Heart left ventricle (tissue), 16 donors: ENCODE results near the gene SARNP. TPM values are rescaled to one million over a fixed set of nuclear protein-coding genes. Genes with fewer than 3 reads are reported as not detected.
A peak's percentile ranks its signal among the peaks of the same experiment; 100 is the strongest.

Source experiments
- ATAC-seq, 4 donors: fragments of 200-7000 bp; cut with Tn5 transposase; one replicate each; pipeline ENCODE4 v1.9.1; 2020 to 2022; ENCODE audit warnings: moderate library complexity in 4 of 4, mild to moderate bottlenecking in 3 of 4, moderate number of reproducible peaks in 1 of 4
- DNase-seq, 5 donors: peaks; one replicate each; pipeline ENCODE4 v3.0.0-alpha.2; 2020
- H3K27ac ChIP-seq, 12 donors: fragments of 200-600 bp; sonication (generic) in 4 of 12; one replicate each; pipeline versions ENCODE4 v1.5.0 to v1.8.0; 2016 to 2022; ENCODE audit warnings: mild to moderate bottlenecking in 2 of 12
- H3K27me3 ChIP-seq, 9 donors: fragments of 200-600 bp; sonication (generic) in 2 of 9; one replicate each; pipeline versions ENCODE4 v1.5.1 to v1.8.0; 2016 to 2022; ENCODE audit warnings: mild to moderate bottlenecking in 3 of 9
- H3K36me3 ChIP-seq, 9 donors: fragments of 200-600 bp; sonication (generic) in 2 of 9; one replicate each; pipeline versions ENCODE4 v1.5.0 to v1.8.0; 2018 to 2022; ENCODE audit warnings: mild to moderate bottlenecking in 2 of 9
- H3K4me1 ChIP-seq, 12 donors: fragments of 200-600 bp; sonication (generic) in 4 of 12; one replicate each; pipeline versions ENCODE4 v1.5.0 to v1.8.0; 2016 to 2022; ENCODE audit warnings: mild to moderate bottlenecking in 3 of 12
- H3K4me3 ChIP-seq, 12 donors: fragments of 200-600 bp; sonication (generic) in 4 of 12; one replicate each; pipeline versions ENCODE4 v1.5.0 to v1.8.0; 2017 to 2022; ENCODE audit warnings: mild to moderate bottlenecking in 9 of 12, moderate library complexity in 4 of 12
- H3K9me3 ChIP-seq, 12 donors: fragments of 200-600 bp; sonication (generic) in 4 of 12; one replicate each; pipeline versions ENCODE4 v1.5.0 to v1.8.0; 2016 to 2022; ENCODE audit warnings: mild to moderate bottlenecking in 1 of 12
- CTCF ChIP-seq, 12 donors: fragments of 200-600 bp; sonication (generic) in 4 of 12; IDR thresholded peaks; one replicate each; pipeline versions ENCODE4 v1.5.0 to v1.8.0; 2018 to 2022; ENCODE audit warnings: antibody characterized with exemption in 12 of 12, mild to moderate bottlenecking in 5 of 12
- POLR2A ChIP-seq, 2 donors: fragments of 450-650 bp; IDR thresholded peaks; one replicate each; pipeline ENCODE4 v1.6.1; 2017; ENCODE audit warnings: antibody characterized with exemption in 2 of 2, mild to moderate bottlenecking in 2 of 2, moderate library complexity in 2 of 2
- WGBS, 4 donors: extraction: QIAGEN DNeasy Blood & Tissue Kit in 2 of 4; methylation state at CpG; one replicate each; pipeline versions ENCODE4 v1.1.5 to v1.1.7; 2013 to 2018; 5-methylcytosine and 5-hydroxymethylcytosine counted together
- intact Hi-C, 10 donors: fragments of 100-400 bp; cut with DNase I; formaldehyde crosslinking; loops; one replicate each; pipeline versions ENCODE4 v1.11.1 to v1.14.2; 2022
- polyA plus RNA-seq, 2 donors: library from polyadenylated mRNA; stranded (reverse); fragments of 200-250 nt; gene quantifications; one replicate each; pipeline ENCODE4 v1.2.3, GENCODE V29; 2013
- total RNA-seq, 9 donors: library from RNA; depleted of rRNA in 2 of 9; stranded (reverse); fragments of >200 nt in 2 of 9; fragmentation: NEBNext Ultra II Directional in 3 of 9; extraction: Animal tissue kit (Norgen Biotek cat#: 25700) in 3 of 9; gene quantifications; one replicate each; pipeline versions ENCODE4 v1.1.0 to v1.2.4, GENCODE V29; 2016 to 2023
- donor health status: ischemic (EF 13 %, LVEDD 7.1; RV severe dilation, severe dysfunction).
- donor health status: healthy with polysubstance abuse.
- donor health status: DM: no; HTN: yes; CAD: no.
- donor health status: DM: no; HTN: no; CAD: no.
- donor health status: ischemic (EF 25% LVEDD 6.9; RV normal size, moderate dysfunction).
- donor health status: ischemic (EF 25% LVEDD 5.7; RV mildly dilated, moderate dysfunction).
- donor health status: healthy.
- donor health status: DM: yes; HTN: yes; CAD: no.
- donor health status: ischemic (EF 35%, LVEDD 5.7; RV mildly dilated, moderate dysfunction).
- donor health status: nonischemic (EF 11% LVEDD 7.7; RV severe dilation, severe dysfunction).
- donor health status: DM: yes; HTN: yes; CAD: no.
- donor health status: PGD.
- donor health status: ischemic (EF 29% LVEDD 5.4; RV normal size, mild dysfunction).
- donor health status: nonischemic (EF 23%, LVEDD 6.1; RV moderate dilation, normal function).

Gene SARNP
- total and polyA plus RNA-seq, 11 donors = 47.2 to 138 (median 55.9) TPM

DNA sequence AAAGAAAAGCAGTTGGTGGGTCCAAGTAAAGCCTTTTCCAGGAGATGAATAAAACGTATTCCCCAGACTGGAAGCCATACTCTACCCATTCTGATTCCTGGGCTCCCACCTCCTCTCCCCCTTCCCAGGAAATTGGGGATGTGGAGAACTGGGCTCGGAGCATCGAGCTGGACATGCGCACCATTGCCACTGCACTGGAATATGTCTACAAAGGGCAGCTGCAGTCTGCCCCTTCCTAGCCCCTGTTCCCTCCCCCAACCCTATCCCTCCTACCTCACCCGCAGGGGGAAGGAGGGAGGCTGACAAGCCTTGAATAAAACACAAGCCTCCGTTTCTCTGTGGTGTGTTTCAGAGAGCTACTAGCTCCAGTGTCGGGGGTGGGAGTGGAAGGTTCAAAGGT lies 98.2 kb downstream of the SARNP start:
- H3K36me3 ChIP-seq = peaks cover 0 to 33% (median 8%) of the 10 kb centered on the region in 9 donors
- H3K27ac ChIP-seq = peak overlapping the region; percentile 31 to 99 (median 93)
- H3K27me3 ChIP-seq = no peaks in the 10 kb centered on the region
- intact Hi-C loops = no loop called here
- H3K4me3 ChIP-seq = no peak overlapping the region
- H3K4me1 ChIP-seq = peaks cover 3 to 92% (median 77%) of the 10 kb centered on the region in 12 donors
- H3K9me3 ChIP-seq = no peaks in the 10 kb centered on the region
- DNase-seq (peak in 2 of 5 donors; percentile 20 to 51), ATAC-seq (no peak)
- TF ChIP-seq CTCF (IDR thresholded peaks at IDR 0.05) (no peak), POLR2A (IDR thresholded peaks at IDR 0.05) (no peak)
- WGBS, 4 donors = 71 to 83% (median 75%) methylated on average over 7 of the region's 7 CpGs

GRCh38 chr12:55718624-55719275 lies 98.8 kb downstream of the SARNP start:
- ATAC-seq (no peak), DNase-seq (peak in 2 of 5 donors; percentile 43 to 46)
- H3K9me3 ChIP-seq = no peaks in the 10 kb centered on the region
- intact Hi-C loops = no loop called here
- TF ChIP-seq CTCF (IDR thresholded peaks at IDR 0.05) (no peak), POLR2A (IDR thresholded peaks at IDR 0.05) (no peak)
- H3K36me3 ChIP-seq = peaks cover 0 to 27% (median 2%) of the 10 kb centered on the region in 9 donors
- WGBS, 4 donors = 53 to 60% (median 56%) methylated on average over 4 of the region's 4 CpGs
- H3K27me3 ChIP-seq = no peaks in the 10 kb centered on the region
- H3K27ac ChIP-seq = peak overlapping the region; percentile 50 to 99 (median 93)
- peaks cover 3 to 88% (median 70%) of the 10 kb centered on the region in 12 donors for H3K4me1 ChIP-seq
- H3K4me3 ChIP-seq = peak overlapping the region in 1 of 12 donors; percentile 4

DNA sequence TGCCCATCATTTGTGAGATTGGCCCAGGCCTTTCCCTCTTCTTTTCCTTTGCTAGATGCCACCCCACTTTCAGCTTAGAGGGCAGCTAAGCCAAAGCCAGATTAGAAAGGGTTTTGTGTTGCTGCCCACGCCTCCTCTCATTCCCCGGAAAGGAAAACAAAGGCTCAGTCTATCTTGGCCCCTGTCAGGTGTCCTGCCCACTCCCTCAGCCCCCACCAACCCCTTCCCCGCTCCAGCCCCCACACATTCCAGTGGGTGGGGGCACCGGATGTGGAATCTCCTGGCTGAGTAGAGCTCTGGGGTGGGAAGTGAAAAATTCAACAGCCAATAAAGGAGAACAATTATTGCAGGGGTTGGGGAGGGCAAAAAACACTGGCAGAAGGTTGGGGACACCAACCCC lies 99.5 kb downstream of the SARNP start:
- peaks cover 3 to 88% (median 71%) of the 10 kb centered on the region in 12 donors for H3K4me1 ChIP-seq
- TF ChIP-seq POLR2A (IDR thresholded peaks at IDR 0.05) = no peak
- H3K36me3 ChIP-seq = peaks cover 0 to 19% (median 0%) of the 10 kb centered on the region in 9 donors
- peak overlapping the region in 2 of 12 donors; percentile 17 to 83 for H3K4me3 ChIP-seq
- H3K9me3 ChIP-seq = no peaks in the 10 kb centered on the region
- no peaks in the 10 kb centered on the region for H3K27me3 ChIP-seq
- intact Hi-C loops = no loop called here
- H3K27ac ChIP-seq = peak overlapping the region; percentile 29 to 99 (median 93)
- ATAC-seq (no peak), DNase-seq (peak in 2 of 5 donors; percentile 21 to 26)
- 9 to 36% (median 21%) methylated on average over 4 of the region's 4 CpGs for WGBS, 4 donors

- DNase-seq (peak in 2 of 5 donors; percentile 32 to 63), ATAC-seq (no peak)
- Histone ChIP-seq H3K4me3 (peak overlapping the region in 11 of 12 donors; percentile 64 to 93 (median 73)), H3K27ac (peak overlapping the region; percentile 50 to 99 (median 94)), H3K36me3 (peaks cover 0 to 16% (median 0%) of the 10 kb centered on the region in 9 donors), H3K4me1 (peaks cover 3 to 91% (median 71%) of the 10 kb centered on the region in 12 donors), H3K27me3 (no peaks in the 10 kb centered on the region), H3K9me3 (no peaks in the 10 kb centered on the region)
- TF ChIP-seq CTCF (IDR thresholded peaks at IDR 0.05) = no peak
- no peak for TF ChIP-seq POLR2A (IDR thresholded peaks at IDR 0.05)
- intact Hi-C loops = no loop called here
- 31 to 45% (median 35%) methylated on average over 8 of the region's 8 CpGs for WGBS, 4 donors
Measured at GRCh38 chr12:55717011-55718007, 100.2 kb downstream of the SARNP start.
